GM12878 (cell line): Measurements from ENCODE around the gene FEV. TPM values are rescaled to one million over a fixed set of nuclear protein-coding genes. Genes with fewer than 3 reads are reported as not detected.

ENCODE experiments used
- HSF1 ChIP-seq: fragments of 150-350 bp; IDR thresholded peaks from 2 replicates; pipeline ENCODE4 v1.6.1; 2014; ENCODE audit warnings: mild to moderate bottlenecking, low read depth, low read length
- IKZF2 ChIP-seq, 2 experiments: fragments of 450-650 bp; IDR thresholded peaks; 2 replicates each; pipeline ENCODE4 v1.6.1; 2017; ENCODE audit warnings: mild to moderate bottlenecking in 2 of 2, moderate library complexity in 2 of 2
- NRF1 ChIP-seq: conservative IDR thresholded peaks from 2 replicates; pipeline ENCODE4 v1.6.1; 2011; ENCODE audit warnings: mild to moderate bottlenecking, low read depth, low read length, improper control_type of control experiment
- PKNOX1 ChIP-seq: fragments of 450-650 bp; IDR thresholded peaks from 2 replicates; pipeline ENCODE4 v1.6.1; 2016; ENCODE audit warnings: mild to moderate bottlenecking
- RELB ChIP-seq: fragments of 450-650 bp; IDR thresholded peaks from 2 replicates; pipeline ENCODE4 v1.6.1; 2017; ENCODE audit warnings: low read depth, mild to moderate bottlenecking, moderate library complexity
- SREBF1 ChIP-seq: IDR thresholded peaks from 2 replicates; pipeline ENCODE4 v1.6.1; 2012; ENCODE audit warnings: mild to moderate bottlenecking, low read length
- ZNF207 ChIP-seq: fragments of 450-650 bp; IDR thresholded peaks from 2 replicates; pipeline ENCODE4 v1.6.1; 2014; ENCODE audit warnings: antibody characterized with exemption, mild to moderate bottlenecking, borderline replicate concordance
- polyA plus RNA-seq, 11 experiments: library from polyadenylated mRNA; depleted of rRNA in 4 of 11; unstranded in 6 of 11; stranded (reverse) in 5 of 11; fragments of >200 nt; fragmentation: Nextera tagmentation in 4 of 11; fragmentation: Illumina TruSeq in 1 of 11; extraction: Ambion mirVana in 4 of 11; extraction: Trizol in 1 of 11; gene quantifications; 1 replicate in 1 of 11; 2 replicates in 10 of 11; pipeline versions ENCODE4 v1.2.1 to v1.2.3, GENCODE V29; 2011 to 2016; ENCODE audit warnings: inconsistent platforms in 2 of 11, missing spikeins in 2 of 11, low read depth in 1 of 11
- total RNA-seq, 4 experiments: library from RNA; depleted of rRNA in 3 of 4; stranded (reverse); fragments of >200 nt in 3 of 4; fragmentation: Illumina TruSeq in 1 of 4; extraction: Trizol in 1 of 4; gene quantifications; 2 replicates each; pipeline versions ENCODE4 v1.2.1 to v1.2.3, GENCODE V29; 2013 to 2021

Gene FEV
- total and polyA plus RNA-seq, 10 of the 15 experiments (the other 5 are each of a cell fraction or from before 2014, with no cell fraction given) = not detected

- no peak for TF ChIP-seq PKNOX1
- no peak for TF ChIP-seq IKZF2 (IDR thresholded peaks at IDR 0.05)
- no peak for TF ChIP-seq NRF1
- TF ChIP-seq RELB = no peak
- no peak for TF ChIP-seq SREBF1
- TF ChIP-seq HSF1 = no peak
- no peak for TF ChIP-seq ZNF207
These were observed 28.9 kb downstream of the FEV start (continued) for GRCh38 chr2:218956039-218956438.
